Measurements from ENCODE around the gene HS2ST1. TPM values are rescaled to one million over a fixed set of nuclear protein-coding genes. Genes with fewer than 3 reads are reported as not detected.
A peak's percentile ranks its signal among the peaks of the same experiment; 100 is the strongest.

Gene HS2ST1
- total RNA-seq, 2 donors from 2014 or later = 7.7 TPM

- no peaks in the 10 kb centered on the region for H3K27me3 ChIP-seq
- no peak for TF ChIP-seq CTCF (IDR thresholded peaks at IDR 0.05)
- no peaks in the 10 kb centered on the region for H3K4me1 ChIP-seq
- DNase-seq (ENCODE audit: low spot score) = no peak
- no peak overlapping the region for H3K4me3 ChIP-seq
- H3K9me3 ChIP-seq = no peaks in the 10 kb centered on the region
- H3K36me3 ChIP-seq = no peaks in the 10 kb centered on the region
- H3K27ac ChIP-seq = no peak overlapping the region
Measured at GRCh38 chr1:87053446-87053845, 139.0 kb downstream of the HS2ST1 start.

- TF ChIP-seq CTCF (IDR thresholded peaks at IDR 0.05) = no peak
- no peak for DNase-seq (ENCODE audit: low spot score)
- Histone ChIP-seq H3K4me1 (peaks cover 0 to 6% of the 10 kb centered on the region in 2 donors), H3K27ac (no peak overlapping the region), H3K9me3 (no peaks in the 10 kb centered on the region), H3K36me3 (no peaks in the 10 kb centered on the region), H3K4me3 (no peak overlapping the region), H3K27me3 (no peaks in the 10 kb centered on the region)
Measured at GRCh38 chr1:87056974-87057373, 142.5 kb downstream of the HS2ST1 start.

GRCh38 chr1:87058343-87058649 is 143.9 kb downstream of the HS2ST1 start:
- no peak for TF ChIP-seq CTCF (IDR thresholded peaks at IDR 0.05)
- no peak overlapping the region for H3K4me3 ChIP-seq
- H3K9me3 ChIP-seq = no peaks in the 10 kb centered on the region
- no peaks in the 10 kb centered on the region for H3K36me3 ChIP-seq
- H3K27me3 ChIP-seq = no peaks in the 10 kb centered on the region
- peaks cover 0 to 6% of the 10 kb centered on the region in 2 donors for H3K4me1 ChIP-seq
- DNase-seq (ENCODE audit: low spot score) = no peak
- peak overlapping the region in 1 of 2 donors; percentile 19 for H3K27ac ChIP-seq

- DNase-seq (ENCODE audit: low spot score) = no peak
- no peaks in the 10 kb centered on the region for H3K27me3 ChIP-seq
- H3K27ac ChIP-seq = no peak overlapping the region
- no peaks in the 10 kb centered on the region for H3K36me3 ChIP-seq
- no peak overlapping the region for H3K4me3 ChIP-seq
- no peak for TF ChIP-seq CTCF (IDR thresholded peaks at IDR 0.05)
- H3K4me1 ChIP-seq = peaks cover 0 to 6% of the 10 kb centered on the region in 2 donors
- no peaks in the 10 kb centered on the region for H3K9me3 ChIP-seq
Measured at GRCh38 chr1:87061742-87062156, 147.3 kb downstream of the HS2ST1 start.

GRCh38 chr1:87062687-87063086 is 148.3 kb downstream of the HS2ST1 start:
- no peaks in the 10 kb centered on the region for H3K27me3 ChIP-seq
- no peak for DNase-seq (ENCODE audit: low spot score)
- no peaks in the 10 kb centered on the region for H3K9me3 ChIP-seq
- TF ChIP-seq CTCF (IDR thresholded peaks at IDR 0.05) = no peak
- peaks cover 0 to 6% of the 10 kb centered on the region in 2 donors for H3K4me1 ChIP-seq
- no peak overlapping the region for H3K27ac ChIP-seq
- no peak overlapping the region for H3K4me3 ChIP-seq
- H3K36me3 ChIP-seq = no peaks in the 10 kb centered on the region

- no peak for TF ChIP-seq CTCF (IDR thresholded peaks at IDR 0.05)
- H3K9me3 ChIP-seq = no peaks in the 10 kb centered on the region
- no peak overlapping the region for H3K4me3 ChIP-seq
- no peak for DNase-seq (ENCODE audit: low spot score)
- no peaks in the 10 kb centered on the region for H3K27me3 ChIP-seq
- no peak overlapping the region for H3K27ac ChIP-seq
- no peaks in the 10 kb centered on the region for H3K4me1 ChIP-seq
- no peaks in the 10 kb centered on the region for H3K36me3 ChIP-seq
Measured at GRCh38 chr1:87064309-87064708, 149.9 kb downstream of the HS2ST1 start.
